NCI-H1092 treated with DMSO at 0.1 percent for 48 hours (cell line): ENCODE measurements around the gene GPR137B.
"Not testable (repeated sequence)": the region's sequence is repeated elsewhere in the genome, so short reads cannot be mapped to it uniquely, and the experiment has no call there.

Source experiments
- DNase-seq: peaks from one replicate; lab custom pipeline; 2025; lab: John Stamatoyannopoulos, UW

GPR137B gene

GRCh38 chr1:236144446-236145150 is 2.3 kb downstream of the GPR137B start:
- DNase-seq, result no peak

- no peak for DNase-seq
These were observed 4.7 kb downstream of the GPR137B start for GRCh38 chr1:236147068-236147467.

GRCh38 chr1:236147521-236148469 is 5.5 kb downstream of the GPR137B start:
- no peak for DNase-seq

- DNase-seq, result no peak
These were observed 6.1 kb downstream of the GPR137B start for GRCh38 chr1:236148470-236148845.

GRCh38 chr1:236149003-236149595 is 6.8 kb downstream of the GPR137B start:
- DNase-seq, result no peak

- no peak for DNase-seq
These were observed 7.4 kb downstream of the GPR137B start for GRCh38 chr1:236149696-236150228.

- DNase-seq, result no peak
These were observed 8.1 kb downstream of the GPR137B start for GRCh38 chr1:236150311-236150955.

- no peak for DNase-seq
These were observed 8.6 kb downstream of the GPR137B start for GRCh38 chr1:236150986-236151385.

- DNase-seq, result no peak
These were observed 9.5 kb downstream of the GPR137B start for GRCh38 chr1:236151739-236152424.

GRCh38 chr1:236154126-236154525 is 11.8 kb downstream of the GPR137B start:
- DNase-seq, result no peak

GRCh38 chr1:236154671-236155398 is 12.5 kb downstream of the GPR137B start:
- DNase-seq, result no peak

- DNase-seq, result no peak
These were observed 13.0 kb downstream of the GPR137B start for GRCh38 chr1:236155399-236155767.

- no peak for DNase-seq
These were observed 13.6 kb downstream of the GPR137B start for GRCh38 chr1:236155841-236156503.

GRCh38 chr1:236156512-236157208 is 14.3 kb downstream of the GPR137B start:
- DNase-seq, result no peak

- not testable (repeated sequence) for DNase-seq
These were observed 15.7 kb downstream of the GPR137B start for GRCh38 chr1:236158072-236158471.

GRCh38 chr1:236158719-236159118 is 16.4 kb downstream of the GPR137B start:
- no peak for DNase-seq

GRCh38 chr1:236159704-236160539 is 17.6 kb downstream of the GPR137B start:
- no peak for DNase-seq

GRCh38 chr1:236160540-236161127 is 18.3 kb downstream of the GPR137B start:
- no peak for DNase-seq
